HepG2 (cell line): ENCODE data around the gene SMIM11. TPM values are rescaled to one million over a fixed set of nuclear protein-coding genes. Genes with fewer than 3 reads are reported as not detected.

Source experiments
- ASH2L ChIP-seq: fragments of 300-600, 200-600 bp; sonication (generic); IDR thresholded peaks from 2 replicates; pipeline ENCODE4 v1.7.0; 2017; ENCODE audit warnings: low read depth, mild to moderate bottlenecking, moderate library complexity, mixed read lengths, low read length; ENCODE audit not compliant: insufficient read length
- FOXJ3 ChIP-seq: sonication (generic); formaldehyde crosslinking; IDR thresholded peaks from 2 replicates; pipeline ENCODE4 v1.4.0; 2020; ENCODE audit warnings: missing genetic modification reagents, mild to moderate bottlenecking, borderline replicate concordance
- HDAC1 ChIP-seq: sonication (generic); formaldehyde crosslinking; IDR thresholded peaks from 2 replicates; pipeline ENCODE4 v1.5.1; 2020; ENCODE audit warnings: mild to moderate bottlenecking, missing genetic modification reagents
- HOXA9 ChIP-seq: sonication (generic); formaldehyde crosslinking; IDR thresholded peaks from 2 replicates; pipeline ENCODE4 v1.8.1; 2022; ENCODE audit warnings: missing genetic modification reagents, mild to moderate bottlenecking, moderate library complexity, borderline replicate concordance
- KDM4B ChIP-seq: sonication (generic); formaldehyde crosslinking; IDR thresholded peaks from 2 replicates; pipeline ENCODE4 v1.4.0; 2020; ENCODE audit warnings: missing genetic modification reagents
- MXI1 ChIP-seq: IDR thresholded peaks from 3 replicates; pipeline ENCODE4 v1.6.1; 2012; ENCODE audit warnings: low read depth, low read length, inconsistent platforms, borderline replicate concordance
- NFE2L1 ChIP-seq: sonication (generic); formaldehyde crosslinking; IDR thresholded peaks from 2 replicates; pipeline ENCODE4 v1.4.0; 2020; ENCODE audit warnings: missing genetic modification reagents, mild to moderate bottlenecking, borderline replicate concordance
- RARG ChIP-seq: sonication (generic); formaldehyde crosslinking; IDR thresholded peaks from 2 replicates; pipeline ENCODE4 v1.4.0; 2020; ENCODE audit warnings: low read depth, mild to moderate bottlenecking, missing genetic modification reagents
- ZNF496 ChIP-seq: sonication (generic); formaldehyde crosslinking; IDR thresholded peaks from 2 replicates; pipeline ENCODE4 v1.8.1; 2023; ENCODE audit warnings: mild to moderate bottlenecking, moderate library complexity, missing genetic modification reagents; ENCODE audit not compliant: insufficient replicate concordance
- ZNF510 ChIP-seq: sonication (generic); formaldehyde crosslinking; IDR thresholded peaks from 2 replicates; pipeline ENCODE4 v1.4.0; 2020; ENCODE audit warnings: low read depth, mild to moderate bottlenecking, missing genetic modification reagents
- ZNF761 ChIP-seq: sonication (generic); formaldehyde crosslinking; conservative IDR thresholded peaks from 2 replicates; pipeline ENCODE4 v1.4.0; 2020; ENCODE audit warnings: mild to moderate bottlenecking, missing genetic modification reagents
- ZNF780A ChIP-seq: sonication (generic); formaldehyde crosslinking; IDR thresholded peaks from 2 replicates; pipeline ENCODE4 v1.8.0; 2022; ENCODE audit warnings: mild to moderate bottlenecking, missing genetic modification reagents, moderate library complexity
- ZNF883 ChIP-seq: sonication (generic); formaldehyde crosslinking; IDR thresholded peaks from 2 replicates; pipeline ENCODE4 v1.5.1; 2020; ENCODE audit warnings: mild to moderate bottlenecking, missing genetic modification reagents; ENCODE audit errors: not compliant biosample characterization
- ZNF891 ChIP-seq: sonication (generic); formaldehyde crosslinking; IDR thresholded peaks from 2 replicates; pipeline ENCODE4 v1.5.0; 2020; ENCODE audit warnings: mild to moderate bottlenecking, missing genetic modification reagents
- polyA plus RNA-seq, 8 experiments: library from polyadenylated mRNA; depleted of rRNA in 3 of 8; stranded (reverse) in 7 of 8; unstranded in 1 of 8; fragments of >200 nt; fragmentation: Illumina TruSeq in 4 of 8; extraction: Trizol in 4 of 8; gene quantifications; 2 replicates each; pipeline versions ENCODE4 v1.2.1 to v1.2.3, GENCODE V29; 2011 to 2016; ENCODE audit warnings: low read depth in 4 of 8, missing spikeins in 1 of 8, mixed read lengths in 1 of 8; ENCODE audit not compliant: insufficient read depth in 1 of 8
- total RNA-seq, 5 experiments: library from RNA; depleted of rRNA; stranded (reverse); fragments of >200 nt; fragmentation: Illumina TruSeq; extraction: Trizol; gene quantifications; 2 replicates each; pipeline ENCODE4 v1.2.3, GENCODE V29; 2016; ENCODE audit warnings: low read depth in 1 of 5
- TF ChIP-seq, protein P1 (sequence below): sonication (generic); formaldehyde crosslinking; IDR thresholded peaks from 2 replicates; pipeline ENCODE4 v1.5.1; 2020; ENCODE audit warnings: mild to moderate bottlenecking, missing genetic modification reagents, borderline replicate concordance
- TF ChIP-seq, protein P2 (sequence below): sonication (generic); formaldehyde crosslinking; IDR thresholded peaks from 2 replicates; pipeline ENCODE4 v1.5.0; 2020; ENCODE audit warnings: missing genetic modification reagents
- TF ChIP-seq, protein P3 (sequence below): sonication (generic); formaldehyde crosslinking; IDR thresholded peaks from 2 replicates; pipeline ENCODE4 v1.5.0; 2020; ENCODE audit warnings: missing genetic modification reagents
- TF ChIP-seq, protein P4 (sequence below): sonication (generic); formaldehyde crosslinking; IDR thresholded peaks from 2 replicates; pipeline ENCODE4 v1.8.0; 2022; ENCODE audit warnings: mild to moderate bottlenecking, missing genetic modification reagents, moderate library complexity

Gene SMIM11
- total and polyA plus RNA-seq, 2 of the 13 experiments (the other 11 are each of a cell fraction or from before 2014, with no cell fraction given) = 6.4 to 18.9 TPM

DNA sequence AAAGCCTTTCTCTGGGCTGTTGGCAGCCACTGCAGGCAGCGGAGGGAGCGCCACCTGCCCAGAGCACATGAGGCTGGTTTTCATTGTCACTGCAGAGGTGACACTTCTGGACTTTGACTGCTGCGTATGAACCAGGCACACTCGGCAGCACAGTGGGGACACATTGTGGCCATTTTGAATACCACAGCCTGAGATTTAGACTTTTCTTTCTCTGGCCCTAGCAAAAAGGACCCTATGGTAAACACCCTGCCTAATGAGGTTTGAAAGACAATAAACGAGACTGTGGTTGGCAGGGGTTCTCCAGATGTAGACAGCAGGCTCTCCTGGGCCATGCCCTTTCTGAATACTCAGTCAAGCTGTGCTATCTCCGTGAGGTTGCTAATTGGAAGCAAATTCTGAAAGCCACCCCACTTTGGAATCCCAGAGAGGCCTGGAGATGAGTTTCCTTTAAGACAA, 23.5 kb upstream of the SMIM11 start (continued):
- TF ChIP-seq ZNF761 (CRISPR knock-in tag) = no peak
- TF ChIP-seq ZNF883 (CRISPR knock-in tag) = no peak
- no peak for TF ChIP-seq RARG (CRISPR knock-in tag)
- peak; percentile 53; the same call in 1 of the 3 replicates for TF ChIP-seq MXI1
- TF ChIP-seq HDAC1 (CRISPR knock-in tag) = 0 out of 2 replicates have a peak, but pooled peaks have one; percentile 25
- TF ChIP-seq NFE2L1 (CRISPR knock-in tag) = no peak
- TF ChIP-seq, protein P1, sequence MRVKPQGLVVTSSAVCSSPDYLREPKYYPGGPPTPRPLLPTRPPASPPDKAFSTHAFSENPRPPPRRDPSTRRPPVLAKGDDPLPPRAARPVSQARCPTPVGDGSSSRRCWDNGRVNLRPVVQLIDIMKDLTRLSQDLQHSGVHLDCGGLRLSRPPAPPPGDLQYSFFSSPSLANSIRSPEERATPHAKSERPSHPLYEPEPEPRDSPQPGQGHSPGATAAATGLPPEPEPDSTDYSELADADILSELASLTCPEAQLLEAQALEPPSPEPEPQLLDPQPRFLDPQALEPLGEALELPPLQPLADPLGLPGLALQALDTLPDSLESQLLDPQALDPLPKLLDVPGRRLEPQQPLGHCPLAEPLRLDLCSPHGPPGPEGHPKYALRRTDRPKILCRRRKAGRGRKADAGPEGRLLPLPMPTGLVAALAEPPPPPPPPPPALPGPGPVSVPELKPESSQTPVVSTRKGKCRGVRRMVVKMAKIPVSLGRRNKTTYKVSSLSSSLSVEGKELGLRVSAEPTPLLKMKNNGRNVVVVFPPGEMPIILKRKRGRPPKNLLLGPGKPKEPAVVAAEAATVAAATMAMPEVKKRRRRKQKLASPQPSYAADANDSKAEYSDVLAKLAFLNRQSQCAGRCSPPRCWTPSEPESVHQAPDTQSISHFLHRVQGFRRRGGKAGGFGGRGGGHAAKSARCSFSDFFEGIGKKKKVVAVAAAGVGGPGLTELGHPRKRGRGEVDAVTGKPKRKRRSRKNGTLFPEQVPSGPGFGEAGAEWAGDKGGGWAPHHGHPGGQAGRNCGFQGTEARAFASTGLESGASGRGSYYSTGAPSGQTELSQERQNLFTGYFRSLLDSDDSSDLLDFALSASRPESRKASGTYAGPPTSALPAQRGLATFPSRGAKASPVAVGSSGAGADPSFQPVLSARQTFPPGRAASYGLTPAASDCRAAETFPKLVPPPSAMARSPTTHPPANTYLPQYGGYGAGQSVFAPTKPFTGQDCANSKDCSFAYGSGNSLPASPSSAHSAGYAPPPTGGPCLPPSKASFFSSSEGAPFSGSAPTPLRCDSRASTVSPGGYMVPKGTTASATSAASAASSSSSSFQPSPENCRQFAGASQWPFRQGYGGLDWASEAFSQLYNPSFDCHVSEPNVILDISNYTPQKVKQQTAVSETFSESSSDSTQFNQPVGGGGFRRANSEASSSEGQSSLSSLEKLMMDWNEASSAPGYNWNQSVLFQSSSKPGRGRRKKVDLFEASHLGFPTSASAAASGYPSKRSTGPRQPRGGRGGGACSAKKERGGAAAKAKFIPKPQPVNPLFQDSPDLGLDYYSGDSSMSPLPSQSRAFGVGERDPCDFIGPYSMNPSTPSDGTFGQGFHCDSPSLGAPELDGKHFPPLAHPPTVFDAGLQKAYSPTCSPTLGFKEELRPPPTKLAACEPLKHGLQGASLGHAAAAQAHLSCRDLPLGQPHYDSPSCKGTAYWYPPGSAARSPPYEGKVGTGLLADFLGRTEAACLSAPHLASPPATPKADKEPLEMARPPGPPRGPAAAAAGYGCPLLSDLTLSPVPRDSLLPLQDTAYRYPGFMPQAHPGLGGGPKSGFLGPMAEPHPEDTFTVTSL (CRISPR knock-in tag) = no peak
- TF ChIP-seq, protein P2, sequence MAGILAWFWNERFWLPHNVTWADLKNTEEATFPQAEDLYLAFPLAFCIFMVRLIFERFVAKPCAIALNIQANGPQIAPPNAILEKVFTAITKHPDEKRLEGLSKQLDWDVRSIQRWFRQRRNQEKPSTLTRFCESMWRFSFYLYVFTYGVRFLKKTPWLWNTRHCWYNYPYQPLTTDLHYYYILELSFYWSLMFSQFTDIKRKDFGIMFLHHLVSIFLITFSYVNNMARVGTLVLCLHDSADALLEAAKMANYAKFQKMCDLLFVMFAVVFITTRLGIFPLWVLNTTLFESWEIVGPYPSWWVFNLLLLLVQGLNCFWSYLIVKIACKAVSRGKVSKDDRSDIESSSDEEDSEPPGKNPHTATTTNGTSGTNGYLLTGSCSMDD = no peak
- TF ChIP-seq FOXJ3 (CRISPR knock-in tag) = no peak
- no peak for TF ChIP-seq ZNF496 (CRISPR knock-in tag)
- TF ChIP-seq ZNF780A = no peak
- TF ChIP-seq KDM4B (CRISPR knock-in tag) = no peak
- TF ChIP-seq ZNF891 = no peak
- TF ChIP-seq ZNF510 (CRISPR knock-in tag) = no peak
- no peak for TF ChIP-seq HOXA9 (CRISPR knock-in tag)
- TF ChIP-seq, protein P3, sequence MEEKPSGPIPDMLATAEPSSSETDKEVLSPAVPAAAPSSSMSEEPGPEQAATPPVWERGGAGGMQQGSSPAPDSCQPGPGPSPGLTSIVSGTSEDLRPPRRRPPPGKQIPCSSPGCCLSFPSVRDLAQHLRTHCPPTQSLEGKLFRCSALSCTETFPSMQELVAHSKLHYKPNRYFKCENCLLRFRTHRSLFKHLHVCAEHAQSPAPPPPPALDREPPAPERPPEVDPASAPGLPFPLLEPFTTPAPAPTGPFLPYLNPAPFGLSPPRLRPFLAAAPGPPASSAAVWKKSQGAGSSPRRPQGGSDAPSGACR = no peak
- no peak for TF ChIP-seq ASH2L
- TF ChIP-seq, protein P4, sequence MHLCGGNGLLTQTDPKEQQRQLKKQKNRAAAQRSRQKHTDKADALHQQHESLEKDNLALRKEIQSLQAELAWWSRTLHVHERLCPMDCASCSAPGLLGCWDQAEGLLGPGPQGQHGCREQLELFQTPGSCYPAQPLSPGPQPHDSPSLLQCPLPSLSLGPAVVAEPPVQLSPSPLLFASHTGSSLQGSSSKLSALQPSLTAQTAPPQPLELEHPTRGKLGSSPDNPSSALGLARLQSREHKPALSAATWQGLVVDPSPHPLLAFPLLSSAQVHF (CRISPR knock-in tag) = no peak
